ENCODE measurements around the gene CCR9. TPM values are rescaled to one million over a fixed set of nuclear protein-coding genes. Genes with fewer than 3 reads are reported as not detected.

The CCR9 gene
- total RNA-seq, 1 experiment from 2014 or later: not detected

- TF ChIP-seq EZH2 (IDR thresholded peaks at IDR 0.05; ENCODE audit: borderline replicate concordance, low read depth, low read length, poor library complexity, severe bottlenecking): no peak
- no peak for TF ChIP-seq CTCF (conservative IDR thresholded peaks at IDR 0.05; ENCODE audit: low read depth, low read length)
- no peaks in the 10 kb centered on the region for H3K4me1 ChIP-seq (ENCODE audit: insufficient read depth, low read length, poor library complexity, severe bottlenecking)
- no peaks in the 10 kb centered on the region for H3K36me3 ChIP-seq (ENCODE audit: insufficient read depth, low read length, poor library complexity, severe bottlenecking)
- CTCF ChIA-PET: no interaction called here
- no TSS peak for BruUV-seq (replicated peaks)
- DNase-seq (ENCODE audit: low spot score): no peak
- H3K4me3 ChIP-seq (ENCODE audit: low read depth, low read length, poor library complexity, severe bottlenecking): no peak overlapping the region
- no peaks in the 10 kb centered on the region for H3K9me3 ChIP-seq (ENCODE audit: low read depth, low read length, poor library complexity, severe bottlenecking)
- no peak overlapping the region for H3K27ac ChIP-seq (ENCODE audit: low read depth, low read length, poor library complexity, severe bottlenecking)
- POLR2A ChIA-PET (ENCODE audit: low non-redundant PET): no interaction called here
- intact Hi-C loops (cut with micrococcal nuclease; ENCODE audit: unreplicated experiment): no loop called here
- H3K27me3 ChIP-seq (replicated peaks; ENCODE audit: insufficient read depth, low read depth, low read length, poor library complexity): no peaks in the 10 kb centered on the region
Measured at GRCh38 chr3:45946307-45946706, 60.0 kb downstream of the CCR9 start.

GRCh38 chr3:45946875-45947274, 60.5 kb downstream of the CCR9 start:
- Histone ChIP-seq H3K27me3 (replicated peaks; ENCODE audit: insufficient read depth, low read depth, low read length, poor library complexity) (no peaks in the 10 kb centered on the region), H3K36me3 (ENCODE audit: insufficient read depth, low read length, poor library complexity, severe bottlenecking) (no peaks in the 10 kb centered on the region), H3K27ac (ENCODE audit: low read depth, low read length, poor library complexity, severe bottlenecking) (no peak overlapping the region), H3K4me1 (ENCODE audit: insufficient read depth, low read length, poor library complexity, severe bottlenecking) (no peaks in the 10 kb centered on the region), H3K9me3 (ENCODE audit: low read depth, low read length, poor library complexity, severe bottlenecking) (no peaks in the 10 kb centered on the region), H3K4me3 (ENCODE audit: low read depth, low read length, poor library complexity, severe bottlenecking) (no peak overlapping the region)
- POLR2A ChIA-PET (ENCODE audit: low non-redundant PET): no interaction called here
- TF ChIP-seq CTCF (conservative IDR thresholded peaks at IDR 0.05; ENCODE audit: low read depth, low read length) (no peak), EZH2 (IDR thresholded peaks at IDR 0.05; ENCODE audit: borderline replicate concordance, low read depth, low read length, poor library complexity, severe bottlenecking) (no peak)
- intact Hi-C loops (cut with micrococcal nuclease; ENCODE audit: unreplicated experiment): no loop called here
- CTCF ChIA-PET: no interaction called here
- BruUV-seq (replicated peaks): no TSS peak
- no peak for DNase-seq (ENCODE audit: low spot score)

- Histone ChIP-seq H3K4me1 (ENCODE audit: insufficient read depth, low read length, poor library complexity, severe bottlenecking) (no peaks in the 10 kb centered on the region), H3K4me3 (ENCODE audit: low read depth, low read length, poor library complexity, severe bottlenecking) (no peak overlapping the region), H3K36me3 (ENCODE audit: insufficient read depth, low read length, poor library complexity, severe bottlenecking) (no peaks in the 10 kb centered on the region), H3K9me3 (ENCODE audit: low read depth, low read length, poor library complexity, severe bottlenecking) (no peaks in the 10 kb centered on the region), H3K27ac (ENCODE audit: low read depth, low read length, poor library complexity, severe bottlenecking) (no peak overlapping the region), H3K27me3 (replicated peaks; ENCODE audit: insufficient read depth, low read depth, low read length, poor library complexity) (no peaks in the 10 kb centered on the region)
- no peak for DNase-seq (ENCODE audit: low spot score)
- TF ChIP-seq CTCF (conservative IDR thresholded peaks at IDR 0.05; ENCODE audit: low read depth, low read length) (no peak), EZH2 (IDR thresholded peaks at IDR 0.05; ENCODE audit: borderline replicate concordance, low read depth, low read length, poor library complexity, severe bottlenecking) (no peak)
- BruUV-seq (replicated peaks): no TSS peak
- intact Hi-C loops (cut with micrococcal nuclease; ENCODE audit: unreplicated experiment): no loop called here
- CTCF ChIA-PET: no interaction called here
- POLR2A ChIA-PET (ENCODE audit: low non-redundant PET): no interaction called here
Measured at GRCh38 chr3:45947361-45947760, 61.0 kb downstream of the CCR9 start.

All from A673 (cell line).